GM21619 (cell line): Measurements from ENCODE around the gene GPC6.

ENCODE experiments used
- ATAC-seq: cut with Tn5 transposase; IDR thresholded peaks from one replicate; pipeline ENCODE4 v1.9.1; 2021; ENCODE audit not compliant: unreplicated experiment

GPC6 gene

DNA sequence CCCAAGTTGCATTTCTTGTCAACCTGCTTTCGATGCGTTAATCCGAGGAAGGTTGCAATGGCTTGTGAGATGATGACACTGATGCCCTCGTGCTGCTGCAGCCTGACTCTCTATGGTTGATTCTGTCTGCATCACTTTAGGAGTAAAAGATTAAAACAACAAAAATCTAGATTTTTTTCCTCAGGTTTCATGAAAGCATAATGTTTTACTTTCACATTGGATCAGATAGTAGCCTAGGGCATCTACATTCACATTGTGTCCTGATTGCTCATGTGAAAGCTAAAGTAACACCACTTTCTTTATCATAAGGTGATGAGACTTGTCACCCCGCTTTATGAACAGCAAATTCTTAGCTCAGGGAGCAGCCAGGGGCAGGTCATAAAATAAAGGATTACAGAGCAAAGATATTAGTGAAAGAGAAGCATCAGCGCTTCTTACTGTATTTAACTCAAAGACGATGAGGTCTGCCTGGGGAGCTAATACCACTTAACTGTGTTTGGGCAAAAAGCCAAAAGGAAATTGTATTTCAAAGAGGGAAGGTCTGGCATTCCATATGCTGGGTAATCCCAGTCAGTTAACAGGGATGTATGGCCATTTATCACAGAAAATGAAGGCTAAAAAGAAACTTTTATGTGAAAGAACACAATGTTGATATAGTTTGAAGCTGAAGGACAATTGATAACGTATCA is 270.5 kb downstream of the GPC6 start:
- no peak for ATAC-seq

- no peak for ATAC-seq
Observed at GRCh38 chr13:93499991-93500390, 273.4 kb downstream of the GPC6 start.

- ATAC-seq: no peak
Observed at GRCh38 chr13:93502071-93502470, 275.5 kb downstream of the GPC6 start.

GRCh38 chr13:93502987-93503615 is 276.5 kb downstream of the GPC6 start:
- ATAC-seq: no peak

DNA sequence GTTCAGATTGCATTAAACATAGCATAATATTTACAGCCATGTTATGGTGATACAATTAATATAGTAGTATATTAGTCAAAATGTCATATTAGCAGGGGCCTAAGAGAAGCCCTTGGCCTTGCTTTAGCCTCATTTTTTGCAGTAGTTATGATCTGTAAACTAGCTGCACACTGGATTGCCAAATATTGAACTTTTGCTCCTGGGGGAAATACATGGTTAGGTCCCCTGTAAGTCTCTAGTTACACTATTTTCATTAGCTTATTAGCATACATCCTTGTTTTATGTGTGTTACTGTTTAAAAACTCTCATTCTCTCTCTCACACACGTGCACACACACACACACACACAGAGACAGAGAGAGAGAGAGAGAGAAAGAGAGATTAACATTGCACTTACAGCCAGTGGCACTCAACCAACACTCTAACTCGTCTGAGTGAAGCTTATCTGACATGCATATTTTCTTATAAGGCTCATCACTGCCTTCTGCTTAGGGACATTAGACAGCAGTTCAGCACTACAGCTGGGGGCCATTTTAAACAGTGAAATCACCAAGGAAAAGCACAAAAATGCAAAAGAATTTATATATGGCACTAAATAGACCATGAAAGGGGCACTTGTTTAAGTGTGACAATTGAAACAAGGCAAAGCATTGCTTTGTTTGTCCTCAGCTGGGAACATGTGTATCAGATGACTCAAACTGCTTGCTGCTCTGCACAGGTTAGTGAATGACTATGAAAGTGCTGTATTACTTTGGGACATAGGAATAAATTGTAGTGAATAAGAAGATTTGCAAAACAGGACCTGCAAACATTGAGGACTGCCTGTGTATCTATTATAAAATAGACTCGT is 278.7 kb downstream of the GPC6 start:
- no peak for ATAC-seq

- no peak for ATAC-seq
Observed at GRCh38 chr13:93511011-93511410, 284.4 kb downstream of the GPC6 start.

GRCh38 chr13:93515267-93515666 is 288.7 kb downstream of the GPC6 start:
- ATAC-seq: no peak

- no peak for ATAC-seq
Observed at GRCh38 chr13:93517658-93518057, 291.1 kb downstream of the GPC6 start.

DNA sequence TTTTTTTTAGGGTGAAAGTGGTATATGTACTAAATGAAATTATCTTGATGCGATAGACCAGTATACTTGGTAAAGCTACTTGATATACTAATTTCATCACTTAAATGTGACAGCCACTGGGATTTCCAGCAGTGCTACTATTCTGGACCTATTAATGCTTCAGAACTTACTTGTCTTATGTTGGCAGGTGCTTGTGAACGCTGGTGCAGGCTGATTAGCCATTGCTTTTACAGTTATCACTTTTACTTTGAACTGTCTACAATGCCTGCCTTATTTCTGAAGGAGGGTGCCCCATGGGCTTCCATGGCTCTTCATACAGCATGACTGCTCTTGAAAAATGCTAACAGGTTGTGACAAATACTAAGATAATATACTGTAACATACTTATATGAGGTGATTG is 294.7 kb downstream of the GPC6 start:
- ATAC-seq: no peak

- ATAC-seq: no peak
Observed at GRCh38 chr13:93522501-93522900, 295.9 kb downstream of the GPC6 start.

DNA sequence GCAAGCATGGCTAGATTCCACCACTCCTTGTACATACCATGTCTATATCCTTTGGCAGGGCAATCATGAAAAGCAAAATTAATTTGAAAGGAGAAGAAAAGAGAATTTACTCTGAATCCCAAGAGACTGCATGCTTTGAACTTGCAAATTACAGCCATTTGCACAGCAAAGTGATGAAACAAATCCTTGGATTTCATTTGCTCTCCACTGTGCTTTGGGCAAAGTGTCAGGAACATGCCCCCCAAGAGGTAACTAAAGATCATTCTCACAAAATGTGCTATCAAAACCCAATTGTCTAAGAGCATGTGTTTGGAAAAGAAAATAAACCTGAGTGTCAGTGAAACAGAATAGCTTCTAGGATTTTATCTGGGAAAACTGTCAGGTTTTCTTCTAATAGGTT is 298.5 kb downstream of the GPC6 start:
- no peak for ATAC-seq

GRCh38 chr13:93527748-93528297 is 301.2 kb downstream of the GPC6 start:
- no peak for ATAC-seq

GRCh38 chr13:93529961-93530360 is 303.4 kb downstream of the GPC6 start:
- no peak for ATAC-seq

GRCh38 chr13:93534181-93534700 is 307.6 kb downstream of the GPC6 start:
- no peak for ATAC-seq

- no peak for ATAC-seq
Observed at GRCh38 chr13:93535251-93535650, 308.6 kb downstream of the GPC6 start.

GRCh38 chr13:93539914-93540313 is 313.3 kb downstream of the GPC6 start:
- ATAC-seq: no peak

- no peak for ATAC-seq
Observed at GRCh38 chr13:93547886-93548285, 321.3 kb downstream of the GPC6 start.

DNA sequence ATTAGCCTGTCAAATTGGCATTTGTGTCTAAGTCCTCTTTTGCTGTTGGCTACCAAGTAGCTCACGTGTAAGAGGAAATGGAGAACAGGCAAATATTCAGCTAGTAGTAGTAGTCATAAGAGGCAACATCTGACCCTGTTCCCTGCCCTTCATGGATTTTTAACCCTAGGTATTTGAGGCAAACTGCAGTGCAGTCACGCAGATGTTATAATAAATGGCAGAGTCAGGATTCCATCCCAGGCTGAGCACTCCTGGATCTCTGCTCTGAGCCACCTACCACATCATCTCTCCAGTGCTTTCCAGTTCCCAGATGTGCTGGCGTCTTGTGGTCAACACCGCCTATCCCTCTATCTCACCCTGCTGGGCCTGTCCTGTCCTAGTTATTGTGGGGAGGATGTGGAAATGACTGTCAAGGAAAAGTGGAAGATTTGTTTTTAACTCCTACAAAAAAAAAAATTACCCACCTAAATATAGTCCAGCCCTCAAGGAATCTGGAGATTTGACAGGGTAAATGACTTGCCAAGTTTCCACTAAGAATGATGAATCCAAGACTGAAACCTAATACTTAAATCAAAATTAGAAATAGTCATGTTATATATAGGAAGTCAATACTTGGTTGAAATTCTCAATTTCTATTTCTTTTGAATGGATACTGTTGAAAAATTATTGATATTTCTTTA is 322.9 kb downstream of the GPC6 start:
- ATAC-seq: no peak

DNA sequence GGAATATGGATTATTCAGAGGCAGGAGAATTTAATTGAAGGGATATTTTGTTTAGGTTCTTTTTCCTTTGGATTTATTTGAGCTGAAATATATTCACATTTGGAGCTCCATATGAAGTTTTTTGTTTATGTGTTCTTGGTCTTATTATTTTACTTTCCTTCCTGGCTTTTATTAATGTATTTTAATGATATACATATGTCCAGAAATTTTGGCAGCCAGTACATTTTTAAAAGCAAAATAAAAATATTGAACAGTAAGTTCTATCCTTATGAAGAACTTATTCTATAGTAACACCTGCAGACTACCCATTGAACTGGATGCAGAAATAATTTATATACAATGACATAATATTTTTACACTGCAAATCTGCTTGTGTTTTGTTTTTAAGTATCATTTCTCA is 323.6 kb downstream of the GPC6 start:
- no peak for ATAC-seq

GRCh38 chr13:93552596-93552995 is 326.0 kb downstream of the GPC6 start:
- no peak for ATAC-seq

DNA sequence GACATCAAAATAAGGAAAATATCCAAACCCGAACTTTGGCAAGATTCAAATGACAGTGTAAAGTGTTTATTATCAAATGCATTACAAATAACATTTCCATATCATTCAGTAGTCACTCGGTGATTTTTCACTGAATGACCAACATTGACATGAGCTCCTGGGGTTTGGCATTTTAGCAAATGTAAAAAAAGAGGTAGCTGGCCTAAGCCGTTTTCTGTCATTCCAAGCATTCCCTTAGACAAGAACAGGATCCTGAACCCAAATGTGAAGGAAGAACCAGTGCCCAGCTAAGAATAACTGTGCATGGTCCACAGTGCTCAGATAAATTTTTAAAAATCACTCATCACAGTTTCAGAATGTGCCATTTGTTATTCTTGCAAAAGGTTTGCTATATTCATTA is 327.9 kb downstream of the GPC6 start:
- ATAC-seq: no peak
